GM21529 (cell line): ENCODE measurements around the gene RANBP2.
"Not testable (repeated sequence)": the region's sequence is repeated elsewhere in the genome, so short reads cannot be mapped to it uniquely, and the experiment has no call there.

Experiments used
- ATAC-seq: cut with Tn5 transposase; IDR thresholded peaks from one replicate; pipeline ENCODE4 v1.9.1; 2021; ENCODE audit not compliant: unreplicated experiment

Gene RANBP2

DNA sequence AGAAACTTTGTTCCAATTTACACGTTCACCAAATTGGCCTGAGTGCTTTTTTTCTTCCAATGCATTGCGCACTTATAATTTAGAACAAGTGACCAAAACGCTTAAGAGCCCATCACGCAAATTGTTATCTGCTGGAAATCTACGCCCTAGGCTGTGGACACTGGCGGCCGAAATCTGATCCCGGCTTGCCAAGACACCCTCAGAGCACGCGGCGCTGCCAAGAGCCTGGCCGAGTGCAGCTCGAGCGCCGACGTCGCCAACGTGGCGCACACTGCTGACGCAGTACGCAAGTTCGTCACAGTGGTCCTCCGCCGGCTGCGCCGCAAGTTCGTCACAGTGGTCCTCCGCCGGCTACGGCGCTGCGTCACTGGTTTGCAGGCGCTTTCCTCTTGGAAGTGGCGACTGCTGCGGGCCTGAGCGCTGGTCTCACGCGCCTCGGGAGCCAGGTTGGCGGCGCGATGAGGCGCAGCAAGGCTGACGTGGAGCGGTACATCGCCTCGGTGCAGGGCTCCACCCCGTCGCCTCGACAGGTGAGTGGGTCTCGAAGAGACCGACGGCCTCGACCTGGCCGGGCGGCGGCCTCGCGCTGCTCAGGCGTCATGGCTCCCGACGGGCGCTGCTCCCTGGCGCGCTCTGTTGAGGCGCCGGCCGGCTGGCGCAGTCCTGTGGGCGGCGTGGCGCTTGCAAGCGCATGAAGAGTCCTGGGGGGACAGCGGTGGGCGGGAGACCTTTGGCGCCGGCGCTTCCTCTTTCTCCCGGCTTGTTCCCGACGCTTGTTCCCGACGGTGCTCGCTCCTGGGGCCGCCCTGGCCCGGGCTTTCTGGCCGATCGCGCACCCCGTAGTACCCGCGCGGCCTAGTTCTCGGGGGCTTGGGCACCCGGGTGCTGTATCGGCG is at the start of gene RANBP2:
RANBP2 (plus strand) TSS at position 334 of the 896 bp plus-strand sequence; CDS start at position 459, 125 bp downstream.
- peak; percentile 99 for ATAC-seq

DNA sequence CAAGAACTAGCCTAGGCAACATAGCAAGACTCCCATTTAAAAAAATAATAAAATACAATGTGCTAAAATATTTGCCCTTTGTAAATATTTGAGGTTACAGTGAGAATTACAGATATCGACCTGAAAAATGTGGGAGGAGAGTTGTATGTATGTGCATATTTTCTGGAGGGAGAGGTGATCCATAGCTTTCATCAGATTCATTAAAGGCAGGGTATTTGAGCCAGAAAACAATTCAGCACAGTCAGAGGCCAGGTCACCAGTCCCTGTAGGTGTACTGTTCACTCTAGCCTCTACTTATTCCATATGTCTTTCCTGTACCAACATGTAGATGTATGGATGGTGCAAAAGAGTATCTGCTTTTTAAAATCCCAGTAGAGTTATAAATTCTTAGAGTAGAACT is 49.0 kb upstream of the RANBP2 start:
- ATAC-seq = not testable (repeated sequence)

DNA sequence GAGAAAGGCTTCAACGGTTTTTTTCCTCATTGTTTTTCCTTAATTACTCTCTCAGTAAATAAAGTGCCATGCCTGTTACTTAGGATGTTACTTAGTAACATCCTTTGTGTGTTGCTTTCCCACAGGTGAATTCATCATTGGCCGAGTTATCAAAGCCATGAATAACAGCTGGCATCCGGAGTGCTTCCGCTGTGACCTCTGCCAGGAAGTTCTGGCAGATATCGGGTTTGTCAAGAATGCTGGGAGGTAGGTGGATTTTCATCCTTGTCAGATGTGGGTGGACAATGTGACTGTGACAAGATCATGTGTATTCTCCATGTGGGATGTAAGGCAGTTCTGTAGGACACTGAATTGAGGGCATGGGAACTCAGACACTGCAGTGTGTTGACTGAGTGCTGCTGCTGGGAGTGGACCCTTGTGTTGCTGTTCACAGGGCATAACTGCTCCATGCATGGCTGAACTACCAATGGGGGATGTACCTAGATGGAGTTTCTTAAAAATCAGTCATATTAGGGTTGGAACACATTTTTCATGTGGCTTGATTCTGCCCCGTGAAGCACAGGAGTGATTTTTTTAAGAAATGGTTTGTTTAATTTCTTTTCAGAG is 47.0 kb upstream of the RANBP2 start:
- ATAC-seq = not testable (repeated sequence)

DNA sequence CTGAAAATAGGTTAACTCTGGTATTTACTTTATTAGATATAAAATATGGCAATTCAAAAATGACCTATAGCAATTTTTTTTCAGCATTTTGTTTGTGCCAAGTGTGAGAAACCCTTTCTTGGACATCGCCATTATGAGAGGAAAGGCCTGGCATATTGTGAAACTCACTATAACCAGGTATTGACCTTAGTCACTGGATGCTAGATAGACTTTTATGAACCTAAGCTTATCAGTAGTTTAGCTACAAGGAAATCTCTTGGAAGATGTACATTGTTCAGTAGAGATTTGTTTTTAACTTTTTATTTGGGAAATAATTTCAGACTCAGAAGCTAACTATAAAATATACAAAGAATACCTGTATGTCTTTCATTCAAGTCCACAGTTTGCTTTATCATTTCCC is 42.8 kb upstream of the RANBP2 start:
- ATAC-seq = not testable (repeated sequence)

DNA sequence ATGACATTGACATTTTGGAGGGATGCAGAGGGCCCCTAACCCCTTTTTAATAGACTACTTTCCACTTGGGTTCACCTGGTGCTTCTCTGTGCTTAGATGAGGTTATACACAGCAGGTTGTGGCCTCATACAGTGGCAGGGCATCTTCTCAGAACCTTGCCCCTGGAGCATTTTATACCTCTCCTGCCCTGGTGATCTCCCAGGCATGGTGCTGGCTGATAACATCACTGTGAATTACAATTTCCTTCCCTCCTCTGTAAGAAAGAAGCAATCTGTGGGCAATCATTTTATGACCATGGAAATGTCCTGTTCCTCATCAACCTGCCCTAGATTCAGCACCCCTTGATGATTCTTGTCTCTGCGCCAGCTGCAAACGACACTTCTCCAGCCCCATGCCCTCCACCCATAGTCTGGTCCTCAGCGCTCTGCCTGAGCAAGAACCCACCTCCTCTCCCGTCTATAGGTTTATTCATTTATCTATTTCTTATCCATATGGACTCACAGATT is 42.0 kb upstream of the RANBP2 start:
- ATAC-seq = not testable (repeated sequence)

DNA sequence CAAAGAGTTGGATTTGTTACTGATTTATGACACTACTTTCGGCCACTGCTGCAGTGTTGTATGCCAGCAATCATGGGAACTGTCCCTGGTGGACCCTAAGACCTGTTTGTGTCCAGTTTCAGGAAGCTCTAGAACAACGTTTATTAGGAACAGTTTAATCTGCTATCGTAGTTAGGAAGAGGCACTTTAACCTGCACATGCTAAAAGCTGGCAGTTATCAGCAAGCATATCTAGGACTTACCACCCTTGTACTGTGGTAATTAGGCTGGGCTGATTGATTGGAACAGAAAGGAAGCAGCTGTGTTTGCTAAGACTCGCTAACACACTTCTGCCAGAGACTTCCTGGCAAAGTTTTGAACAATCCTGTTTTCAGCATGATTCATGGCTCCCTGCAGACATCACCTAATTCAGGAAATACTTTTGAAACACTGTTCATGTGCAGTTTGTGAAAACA is 41.1 kb upstream of the RANBP2 start:
- not testable (repeated sequence) for ATAC-seq

DNA sequence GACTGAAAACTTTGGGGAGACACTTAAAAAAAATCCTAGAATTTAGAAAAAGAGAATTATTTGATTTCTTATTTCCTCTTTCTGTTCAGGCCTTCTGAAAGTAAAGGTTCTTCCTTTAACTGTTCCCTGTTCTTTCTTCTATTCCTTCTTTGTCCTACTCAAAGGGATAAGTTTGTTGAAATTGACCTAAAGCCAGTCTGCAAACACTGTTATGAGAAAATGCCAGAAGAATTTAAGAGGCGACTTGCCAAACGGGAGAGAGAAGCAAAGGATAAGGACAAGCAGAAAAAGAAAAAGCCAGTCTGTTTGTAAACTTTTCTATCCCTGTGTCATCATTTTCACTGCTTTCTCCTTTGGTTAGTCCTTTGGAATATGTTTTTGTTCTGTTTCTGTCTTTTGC is 38.5 kb upstream of the RANBP2 start:
- not testable (repeated sequence) for ATAC-seq

DNA sequence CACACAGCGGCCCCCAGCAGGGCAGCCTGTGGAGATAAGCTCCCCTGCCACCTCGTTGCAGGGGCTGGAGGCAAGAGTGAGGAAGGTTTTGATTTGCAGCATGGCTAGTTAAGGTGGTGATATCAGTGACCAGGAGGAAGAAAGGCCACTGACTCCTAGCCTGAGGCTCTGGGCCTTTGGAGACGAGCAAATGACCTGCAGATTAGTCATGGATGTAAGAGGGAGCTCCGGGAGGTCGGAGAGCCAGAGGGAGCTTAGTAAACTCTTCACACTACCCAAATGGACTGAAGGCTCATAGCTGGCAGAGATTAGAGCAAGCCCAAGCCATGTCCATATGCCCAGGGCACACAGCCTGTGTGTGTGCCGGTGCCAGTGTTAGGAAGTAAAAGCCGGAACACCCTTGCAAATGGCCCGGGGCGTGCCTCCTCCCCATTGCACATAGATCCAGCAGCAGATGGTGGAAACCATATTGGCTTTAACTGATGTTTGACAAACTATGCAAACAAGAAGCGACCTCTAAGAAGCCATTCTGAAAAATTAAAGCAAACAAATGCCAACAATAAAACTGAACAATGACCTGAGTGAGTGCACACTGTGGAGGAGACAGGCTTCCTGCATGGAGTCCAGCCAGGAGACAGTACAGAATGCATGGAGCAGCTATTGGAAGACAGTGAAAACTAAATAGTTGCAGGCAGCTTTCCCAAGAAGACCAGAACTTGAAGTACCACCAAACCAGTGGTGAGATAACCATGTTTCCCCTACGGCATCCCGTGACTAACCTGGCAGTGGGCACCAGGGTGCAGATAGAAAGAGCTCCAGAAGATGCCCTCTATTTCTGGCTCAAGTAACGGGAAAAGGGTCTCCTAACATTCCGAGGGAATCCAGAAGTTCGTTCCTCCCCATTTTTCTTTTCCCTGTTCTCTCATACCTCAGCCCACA is 30.2 kb upstream of the RANBP2 start:
- ATAC-seq = not testable (repeated sequence)

DNA sequence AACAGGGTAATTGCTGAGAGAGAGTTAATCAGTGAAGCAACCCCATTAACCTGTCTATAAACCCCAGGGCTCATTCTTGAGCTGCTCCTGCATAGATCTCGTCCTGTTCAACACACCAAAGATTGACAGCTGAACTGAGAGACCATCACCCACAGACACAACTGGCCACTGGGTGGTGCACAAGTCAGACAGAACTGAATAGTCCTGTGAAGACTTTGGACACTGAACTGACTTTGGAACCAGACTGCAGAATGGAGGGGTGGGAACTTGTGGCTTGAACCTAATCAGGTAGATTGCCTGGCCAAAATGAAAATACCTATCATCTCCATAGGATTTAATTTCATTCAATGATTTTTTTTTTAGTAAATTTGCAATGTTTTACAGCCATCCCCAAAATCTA is 29.3 kb upstream of the RANBP2 start:
- peak; percentile 69 for ATAC-seq

DNA sequence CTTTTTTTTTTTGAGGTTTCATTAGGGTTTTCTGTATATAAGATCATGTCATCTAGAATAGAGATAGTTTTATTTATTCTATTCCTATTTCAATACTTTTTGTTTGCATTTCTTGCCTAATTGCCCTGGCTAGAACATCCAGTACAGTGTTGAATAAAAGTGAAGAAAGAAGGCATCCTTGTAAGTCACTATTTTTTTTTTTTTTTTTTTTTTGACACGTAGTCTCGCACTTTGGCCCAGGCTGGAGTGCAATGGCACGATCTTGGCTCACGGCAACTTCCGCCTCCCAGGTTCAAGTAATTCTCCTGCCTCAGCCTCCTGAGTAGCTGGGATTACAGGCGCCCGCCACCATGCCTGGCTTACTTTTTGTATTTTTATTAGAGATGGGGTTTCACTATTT is 27.8 kb upstream of the RANBP2 start:
- ATAC-seq = no peak

DNA sequence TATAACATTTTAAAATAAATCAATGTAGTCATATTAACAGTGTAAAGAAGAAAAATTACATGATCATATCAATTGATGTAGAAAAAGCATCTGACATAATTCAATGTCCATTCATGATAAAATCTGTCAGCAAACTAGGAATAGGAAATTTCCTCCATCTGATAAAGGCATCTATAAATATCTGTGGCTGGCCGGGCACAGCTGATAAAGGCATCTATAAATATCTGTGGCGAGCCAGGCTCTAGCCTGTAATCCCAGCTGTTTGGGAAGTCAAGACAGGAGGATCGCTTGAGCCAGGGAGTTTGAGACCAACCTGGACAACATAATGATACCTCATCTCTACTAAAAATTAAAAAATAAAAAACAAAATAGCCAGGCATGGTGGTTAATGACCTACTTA is 18.1 kb upstream of the RANBP2 start:
- no peak for ATAC-seq

DNA sequence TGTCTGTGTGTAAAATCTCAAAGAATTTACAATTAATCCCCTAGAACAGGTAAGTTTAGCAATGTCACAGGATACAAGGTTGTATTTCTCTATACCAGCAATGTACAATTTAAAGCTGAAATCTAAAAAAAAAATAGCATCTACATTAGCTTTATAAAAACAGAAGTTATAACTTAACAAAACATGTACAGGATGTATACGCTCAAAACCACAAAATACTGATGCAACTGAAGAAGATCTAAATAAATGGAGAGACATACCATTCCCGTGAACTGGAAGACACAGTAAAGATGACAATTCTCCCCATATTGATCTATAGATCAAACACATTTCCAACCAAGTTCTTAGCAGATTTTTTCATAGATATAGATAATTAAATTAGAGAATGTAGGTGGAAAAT is 17.5 kb upstream of the RANBP2 start:
- no peak for ATAC-seq

DNA sequence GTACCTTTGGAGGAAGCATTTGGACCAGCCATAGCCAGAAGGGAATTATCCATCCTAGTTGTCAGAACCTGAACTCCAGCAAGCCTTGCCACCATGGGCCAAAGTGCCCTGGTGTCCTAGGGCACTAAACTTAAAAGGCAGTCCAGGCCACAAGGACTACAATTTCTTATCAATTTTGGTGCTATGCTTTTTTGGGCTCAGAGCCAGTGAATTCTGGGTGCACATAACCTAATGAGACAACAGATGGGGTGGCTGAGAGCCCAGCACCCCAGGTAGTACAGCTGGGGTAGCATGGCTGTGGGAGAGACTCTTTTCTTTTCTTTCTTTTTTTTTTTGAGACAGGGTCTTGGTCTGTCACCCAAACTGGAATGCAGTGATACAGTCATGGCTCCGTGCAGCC is 14.4 kb upstream of the RANBP2 start:
- no peak for ATAC-seq

DNA sequence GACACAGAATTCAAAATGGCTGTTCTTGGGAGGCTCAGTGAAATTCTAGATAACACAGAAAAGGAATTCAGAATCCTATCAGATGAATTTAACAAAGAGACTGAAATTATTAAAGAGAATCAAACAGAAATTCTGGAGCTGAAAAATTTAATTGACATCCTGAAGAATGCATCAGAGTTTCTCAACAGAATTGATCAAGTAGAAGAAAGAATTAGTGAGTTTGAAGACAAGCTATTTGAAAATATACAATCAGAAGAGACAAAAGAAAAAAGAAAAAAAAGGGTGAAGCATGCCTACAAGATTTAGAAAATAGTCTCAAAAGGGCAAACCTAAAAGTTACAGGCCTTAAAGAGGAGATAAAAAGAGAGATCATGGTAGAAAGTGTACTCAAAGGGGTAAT is 12.0 kb upstream of the RANBP2 start:
- no peak for ATAC-seq

DNA sequence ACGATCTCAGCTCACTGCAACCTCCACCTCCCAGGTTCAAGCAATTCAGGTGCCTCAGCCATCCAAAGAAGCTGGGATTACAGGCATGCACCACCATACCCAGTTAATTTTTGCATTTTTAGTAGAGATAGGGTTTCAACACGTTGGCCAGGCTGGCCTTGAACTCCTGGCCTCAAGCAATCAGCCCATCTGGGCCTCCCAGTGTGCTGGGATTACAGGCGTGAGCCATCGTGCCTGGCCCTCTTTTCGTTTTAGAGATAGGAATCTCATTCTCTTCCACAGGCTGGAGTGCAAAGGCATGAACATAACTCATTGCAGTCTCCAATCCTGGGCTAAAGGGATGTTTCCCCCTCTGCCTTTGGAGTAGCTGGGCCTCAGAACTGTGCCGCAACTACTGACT is 2.3 kb upstream of the RANBP2 start:
- not testable (repeated sequence) for ATAC-seq

DNA sequence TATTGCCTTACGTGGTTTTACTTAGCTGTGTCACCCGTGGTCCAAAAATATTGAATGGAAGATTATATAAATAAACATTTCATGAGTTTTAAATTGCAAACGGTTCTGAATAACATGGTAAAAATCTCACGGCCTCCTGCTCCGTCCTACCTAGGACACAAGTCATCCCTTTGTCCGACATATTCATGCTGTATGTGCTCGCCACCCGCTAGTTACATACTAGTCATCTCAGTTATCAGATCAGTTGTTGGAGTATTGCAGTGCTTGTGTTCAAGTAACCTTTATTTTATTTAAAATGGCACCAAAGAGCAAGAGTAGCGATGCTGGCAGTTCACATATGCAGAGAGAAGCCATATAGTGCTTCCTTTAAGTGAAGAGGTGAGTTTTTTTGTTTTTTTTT is 6.8 kb downstream of the RANBP2 start:
- ATAC-seq = not testable (repeated sequence)

DNA sequence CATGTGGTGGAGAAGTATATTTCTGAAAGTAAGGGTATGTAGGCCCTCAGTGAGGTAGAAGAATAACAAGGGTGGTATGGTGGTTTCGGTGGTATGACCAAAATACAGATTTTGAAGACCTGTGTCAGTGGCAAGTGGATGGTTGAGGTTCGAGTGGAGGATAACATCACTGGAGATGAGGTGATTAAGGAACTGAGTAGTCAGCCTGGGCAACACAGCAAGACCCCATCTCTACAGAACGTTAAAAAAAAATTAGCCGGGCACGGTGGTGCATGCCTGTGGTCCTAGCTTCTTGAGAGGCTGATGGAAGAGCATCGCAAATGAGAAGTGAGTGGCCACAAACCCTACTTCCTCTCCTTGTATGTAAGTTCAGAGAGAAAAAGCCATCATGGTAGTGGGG is 15.4 kb downstream of the RANBP2 start:
- ATAC-seq = not testable (repeated sequence)

DNA sequence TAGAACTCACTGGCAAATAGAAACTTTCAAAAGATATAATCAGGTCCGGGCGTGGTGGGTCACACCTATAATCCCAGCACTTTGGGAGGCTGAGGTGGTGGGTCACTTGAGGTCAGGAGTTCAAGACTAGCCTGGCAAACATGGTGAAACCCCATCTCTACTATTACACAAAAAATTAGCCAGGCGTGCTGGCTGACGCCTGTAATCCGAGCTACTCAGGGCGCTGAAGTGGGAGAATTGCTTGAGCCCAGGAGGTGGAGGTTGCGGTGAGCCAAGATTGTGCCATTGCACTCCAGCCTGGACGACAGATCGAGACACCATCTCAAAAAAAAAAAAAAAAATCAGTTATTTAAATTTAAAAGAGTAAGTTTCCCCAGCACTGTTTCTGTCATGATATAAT is 38.7 kb downstream of the RANBP2 start:
- ATAC-seq = not testable (repeated sequence)

DNA sequence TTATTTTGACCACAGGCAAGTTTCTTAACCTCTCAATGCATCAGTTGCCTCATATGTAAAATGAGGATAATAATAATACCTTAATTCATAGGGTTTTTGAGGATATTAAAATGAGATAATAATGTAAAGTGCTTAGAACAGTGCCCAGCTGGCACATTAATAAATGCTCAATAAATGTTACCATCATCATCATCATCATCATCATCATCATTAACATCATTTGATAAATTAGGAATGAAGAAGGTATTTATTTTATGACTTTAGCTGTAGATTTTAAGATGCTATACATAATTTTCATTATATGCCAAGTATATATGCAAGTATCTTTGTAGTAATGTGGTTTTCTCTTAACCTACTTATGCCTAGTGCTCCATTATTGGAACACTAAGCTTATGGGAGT is 43.3 kb downstream of the RANBP2 start:
- ATAC-seq = not testable (repeated sequence)

DNA sequence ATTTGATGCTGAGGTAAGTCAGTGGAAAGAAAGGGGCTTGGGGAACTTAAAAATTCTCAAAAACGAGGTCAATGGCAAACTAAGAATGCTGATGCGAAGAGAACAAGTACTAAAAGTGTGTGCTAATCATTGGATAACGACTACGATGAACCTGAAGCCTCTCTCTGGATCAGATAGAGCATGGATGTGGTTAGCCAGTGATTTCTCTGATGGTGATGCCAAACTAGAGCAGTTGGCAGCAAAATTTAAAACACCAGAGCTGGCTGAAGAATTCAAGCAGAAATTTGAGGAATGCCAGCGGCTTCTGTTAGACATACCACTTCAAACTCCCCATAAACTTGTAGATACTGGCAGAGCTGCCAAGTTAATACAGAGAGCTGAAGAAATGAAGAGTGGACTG is 47.4 kb downstream of the RANBP2 start:
- not testable (repeated sequence) for ATAC-seq

DNA sequence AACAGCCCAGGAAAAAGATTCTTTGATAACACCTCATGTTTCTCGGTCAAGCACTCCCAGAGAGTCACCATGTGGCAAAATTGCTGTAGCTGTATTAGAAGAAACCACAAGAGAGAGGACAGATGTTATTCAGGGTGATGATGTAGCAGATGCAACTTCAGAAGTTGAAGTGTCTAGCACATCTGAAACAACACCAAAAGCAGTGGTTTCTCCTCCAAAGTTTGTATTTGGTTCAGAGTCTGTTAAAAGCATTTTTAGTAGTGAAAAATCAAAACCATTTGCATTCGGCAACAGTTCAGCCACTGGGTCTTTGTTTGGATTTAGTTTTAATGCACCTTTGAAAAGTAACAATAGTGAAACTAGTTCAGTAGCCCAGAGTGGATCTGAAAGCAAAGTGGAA is 48.6 kb downstream of the RANBP2 start:
- not testable (repeated sequence) for ATAC-seq
